Astrocyte of the cerebellum (primary cell): Measurements from ENCODE around the gene CTXN1.
A peak's percentile ranks its signal among the peaks of the same experiment; 100 is the strongest.

Source experiments
- DNase-seq: peaks from one replicate; pipeline ENCODE4 v3.0.0-alpha.2; 2011; ENCODE audit warnings: low read depth
- H3K4me3 ChIP-seq: 2 replicates; pipeline ENCODE4 v1.5.1; 2011; ENCODE audit warnings: mild to moderate bottlenecking, low read depth, low read length, moderate library complexity
- CTCF ChIP-seq: IDR thresholded peaks from 2 replicates; pipeline ENCODE4 v1.5.1; 2012; ENCODE audit warnings: low read length, low read depth, moderate library complexity, mild to moderate bottlenecking; ENCODE audit errors: missing control alignments
- in situ Hi-C: cut with HindIII; loops from 2 replicates; pipeline ENCODE4 v1.10.0; 2017; ENCODE audit warnings: low sequenced_read_pairs

CTXN1 gene

GRCh38 chr19:7944177-7944761 is 18.3 kb upstream of the CTXN1 start:
- DNase-seq, result peak; percentile 73
- H3K4me3 ChIP-seq, result peak overlapping the region; percentile 78
- peak; percentile 82 for TF ChIP-seq CTCF
- in situ Hi-C loops, result no loop called here

GRCh38 chr19:7943444-7944176 is 17.7 kb upstream of the CTXN1 start, which contains the start of gene TIMM44:
TSS of gene TIMM44 (minus strand) at chr19:7943666. CDS start at chr19:7943651, 15 bp downstream.
- DNase-seq, result peak; percentile 99
- in situ Hi-C loops, result no loop called here
- no peak for TF ChIP-seq CTCF
- H3K4me3 ChIP-seq, result peak within 1 kb of the TSS; percentile 78

GRCh38 chr19:7942981-7943443 is 17.1 kb upstream of the CTXN1 start:
- H3K4me3 ChIP-seq, result peak overlapping the region; percentile 78
- in situ Hi-C loops, result no loop called here
- TF ChIP-seq CTCF, result no peak
- no peak for DNase-seq

GRCh38 chr19:7941895-7942596 is 16.1 kb upstream of the CTXN1 start:
- no peak for DNase-seq
- no peak for TF ChIP-seq CTCF
- peak overlapping the region; percentile 78 for H3K4me3 ChIP-seq
- in situ Hi-C loops, result no loop called here

- in situ Hi-C loops, result no loop called here
- no peak overlapping the region for H3K4me3 ChIP-seq
Measured at GRCh38 chr19:7940841-7941240, 14.9 kb upstream of the CTXN1 start.

More at GRCh38 chr19:7940841-7941240, 14.9 kb upstream of the CTXN1 start:
- no peak for DNase-seq
- no peak for TF ChIP-seq CTCF
